ENCODE measurements around the gene NPAS2. TPM values are rescaled to one million over a fixed set of nuclear protein-coding genes. Genes with fewer than 3 reads are reported as not detected.

NPAS2 gene
- polyA plus RNA-seq, 1 donor (not counting 4 experiments of a cell fraction or from before 2014, with no cell fraction given), result 17.7 TPM

DNA sequence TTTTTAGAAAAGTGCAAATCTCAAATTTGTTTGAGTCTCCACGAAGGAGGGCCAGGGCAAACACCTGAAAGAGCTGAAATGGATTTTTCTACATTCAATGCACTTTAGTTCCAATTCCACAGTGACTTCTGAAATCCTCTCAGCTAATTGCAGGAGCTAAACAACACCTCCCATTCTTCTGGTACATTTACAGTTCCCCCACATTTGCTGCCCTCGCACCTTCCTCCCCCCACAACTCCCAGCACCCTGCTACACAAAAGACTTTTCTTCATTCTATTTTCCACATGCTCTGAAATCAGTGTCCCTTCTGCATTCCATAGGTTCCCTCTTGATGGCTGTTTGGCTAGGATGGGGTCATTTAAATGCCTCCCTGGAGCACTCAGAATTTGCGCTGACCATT, 5.9 kb upstream of the NPAS2 start:
- no peak for TF ChIP-seq EZH2 (IDR thresholded peaks at IDR 0.05; ENCODE audit: low read length)
- TF ChIP-seq, protein P1, sequence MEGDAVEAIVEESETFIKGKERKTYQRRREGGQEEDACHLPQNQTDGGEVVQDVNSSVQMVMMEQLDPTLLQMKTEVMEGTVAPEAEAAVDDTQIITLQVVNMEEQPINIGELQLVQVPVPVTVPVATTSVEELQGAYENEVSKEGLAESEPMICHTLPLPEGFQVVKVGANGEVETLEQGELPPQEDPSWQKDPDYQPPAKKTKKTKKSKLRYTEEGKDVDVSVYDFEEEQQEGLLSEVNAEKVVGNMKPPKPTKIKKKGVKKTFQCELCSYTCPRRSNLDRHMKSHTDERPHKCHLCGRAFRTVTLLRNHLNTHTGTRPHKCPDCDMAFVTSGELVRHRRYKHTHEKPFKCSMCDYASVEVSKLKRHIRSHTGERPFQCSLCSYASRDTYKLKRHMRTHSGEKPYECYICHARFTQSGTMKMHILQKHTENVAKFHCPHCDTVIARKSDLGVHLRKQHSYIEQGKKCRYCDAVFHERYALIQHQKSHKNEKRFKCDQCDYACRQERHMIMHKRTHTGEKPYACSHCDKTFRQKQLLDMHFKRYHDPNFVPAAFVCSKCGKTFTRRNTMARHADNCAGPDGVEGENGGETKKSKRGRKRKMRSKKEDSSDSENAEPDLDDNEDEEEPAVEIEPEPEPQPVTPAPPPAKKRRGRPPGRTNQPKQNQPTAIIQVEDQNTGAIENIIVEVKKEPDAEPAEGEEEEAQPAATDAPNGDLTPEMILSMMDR (optimal IDR thresholded peaks at IDR 0.05 in 1 of 3, IDR thresholded peaks at IDR 0.05 in 1 of 3, conservative IDR thresholded peaks at IDR 0.05 in 1 of 3; ENCODE audit: extremely low read depth in 1 of 3, insufficient read depth in 2 of 3, low read length in 3 of 3), result no peak
- H3K4me3 ChIP-seq (ENCODE audit: control insufficient read depth in 2 of 3, extremely low read depth in 1 of 3, insufficient read depth in 2 of 3, low read depth in 1 of 3, low read length in 3 of 3), result no peak overlapping the region
- no peak overlapping the region for H2AFZ ChIP-seq (ENCODE audit: control insufficient read depth, low read length)
- H3K79me2 ChIP-seq (ENCODE audit: control insufficient read depth, insufficient read depth, low read length), result no peaks in the 10 kb centered on the region
- no peaks in the 10 kb centered on the region for H4K20me1 ChIP-seq (ENCODE audit: control insufficient read depth, extremely low read depth, insufficient read depth, low read length)
- H3K9me3 ChIP-seq (ENCODE audit: control insufficient read depth, low read depth, low read length), result no peaks in the 10 kb centered on the region
- DNase-seq (ENCODE audit: low read depth, low spot score) (no peak), FAIRE-seq (no peak)
- H3K4me1 ChIP-seq (ENCODE audit: control insufficient read depth, extremely low read depth, insufficient read depth, low read length), result peaks cover 13% of the 10 kb centered on the region
- H3K27me3 ChIP-seq (ENCODE audit: control insufficient read depth, extremely low read depth, insufficient read depth, low read length), result no peaks in the 10 kb centered on the region
- no peak overlapping the region for H3K9ac ChIP-seq (ENCODE audit: control insufficient read depth, extremely low read depth, insufficient read depth, low read length)
- no peak overlapping the region for H3K27ac ChIP-seq (ENCODE audit: control insufficient read depth, insufficient read depth, low read length)
- dilution Hi-C loops (cut with MboI; ENCODE audit: extremely low pct_ligation_motif_present, low sequenced_read_pairs), result no loop called here
- H3K9me1 ChIP-seq (ENCODE audit: control insufficient read depth, extremely low read depth, insufficient read depth, low read length), result no peaks in the 10 kb centered on the region
- no peak overlapping the region for H3K4me2 ChIP-seq (ENCODE audit: control insufficient read depth, extremely low read depth, insufficient read depth, low read depth, low read length)
- no peaks in the 10 kb centered on the region for H3K36me3 ChIP-seq (ENCODE audit: control insufficient read depth in 2 of 2, extremely low read depth in 1 of 2, insufficient read depth in 2 of 2, low read length in 2 of 2)

DNA sequence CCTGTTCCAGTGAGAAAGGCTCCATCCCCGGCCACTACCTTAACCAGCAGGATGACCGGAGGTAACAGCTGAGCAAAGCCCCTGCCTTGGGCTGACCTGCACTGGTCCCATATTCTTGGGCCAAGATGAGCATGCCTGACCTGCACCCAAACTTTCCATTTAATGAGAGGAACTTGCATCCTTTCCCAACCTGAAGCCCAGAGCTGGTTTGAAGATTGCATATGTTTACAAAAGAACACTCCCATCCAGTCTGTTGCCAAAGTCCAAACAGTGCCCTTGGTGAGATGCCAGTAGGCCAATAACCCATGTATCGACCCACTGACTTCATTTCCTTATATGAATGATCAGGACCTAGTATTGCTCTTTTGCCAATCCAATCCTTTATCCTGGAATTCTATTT, 5.5 kb upstream of the NPAS2 start:
- Histone ChIP-seq H3K9me1 (ENCODE audit: control insufficient read depth, extremely low read depth, insufficient read depth, low read length) (no peaks in the 10 kb centered on the region), H3K79me2 (ENCODE audit: control insufficient read depth, insufficient read depth, low read length) (no peaks in the 10 kb centered on the region), H3K27me3 (ENCODE audit: control insufficient read depth, extremely low read depth, insufficient read depth, low read length) (no peaks in the 10 kb centered on the region), H3K9ac (ENCODE audit: control insufficient read depth, extremely low read depth, insufficient read depth, low read length) (no peak overlapping the region), H3K4me2 (ENCODE audit: control insufficient read depth, extremely low read depth, insufficient read depth, low read depth, low read length) (no peak overlapping the region), H3K36me3 (ENCODE audit: control insufficient read depth in 2 of 2, extremely low read depth in 1 of 2, insufficient read depth in 2 of 2, low read length in 2 of 2) (no peaks in the 10 kb centered on the region), H3K27ac (ENCODE audit: control insufficient read depth, insufficient read depth, low read length) (no peak overlapping the region), H3K4me1 (ENCODE audit: control insufficient read depth, extremely low read depth, insufficient read depth, low read length) (peaks cover 13% of the 10 kb centered on the region), H4K20me1 (ENCODE audit: control insufficient read depth, extremely low read depth, insufficient read depth, low read length) (no peaks in the 10 kb centered on the region), H3K9me3 (ENCODE audit: control insufficient read depth, low read depth, low read length) (no peaks in the 10 kb centered on the region), H3K4me3 (ENCODE audit: control insufficient read depth in 2 of 3, extremely low read depth in 1 of 3, insufficient read depth in 2 of 3, low read depth in 1 of 3, low read length in 3 of 3) (no peak overlapping the region), H2AFZ (ENCODE audit: control insufficient read depth, low read length) (no peak overlapping the region)
- dilution Hi-C loops (cut with MboI; ENCODE audit: extremely low pct_ligation_motif_present, low sequenced_read_pairs), result no loop called here
- DNase-seq (ENCODE audit: low read depth, low spot score) (no peak), FAIRE-seq (no peak)
- no peak for TF ChIP-seq EZH2 (IDR thresholded peaks at IDR 0.05; ENCODE audit: low read length)
- TF ChIP-seq, protein P1 (optimal IDR thresholded peaks at IDR 0.05 in 1 of 3, IDR thresholded peaks at IDR 0.05 in 1 of 3, conservative IDR thresholded peaks at IDR 0.05 in 1 of 3; ENCODE audit: extremely low read depth in 1 of 3, insufficient read depth in 2 of 3, low read length in 3 of 3), result no peak

All from keratinocyte (primary cell).